Muscle layer of duodenum (tissue), 2 donors: Measurements from ENCODE around the gene PTP4A2.

ENCODE experiments used
- H3K27ac ChIP-seq: one replicate; pipeline ENCODE4 v1.7.0; 2013; ENCODE audit warnings: mild to moderate bottlenecking, low read length
- H3K27me3 ChIP-seq: one replicate; pipeline ENCODE4 v1.7.0; 2013; ENCODE audit warnings: low read depth, mild to moderate bottlenecking, control low read depth, low read length
- H3K36me3 ChIP-seq, 2 donors: one replicate each; pipeline ENCODE4 v1.7.0; 2013; ENCODE audit warnings: low read length in 2 of 2, control low read depth in 1 of 2, mild to moderate bottlenecking in 1 of 2; ENCODE audit not compliant: insufficient read depth in 2 of 2, control insufficient read depth in 1 of 2
- H3K4me1 ChIP-seq, 2 donors: one replicate each; pipeline ENCODE4 v1.7.0; 2013; ENCODE audit warnings: low read length in 2 of 2, mild to moderate bottlenecking in 2 of 2, control low read depth in 1 of 2, moderate library complexity in 1 of 2; ENCODE audit not compliant: insufficient read depth in 2 of 2, control insufficient read depth in 1 of 2
- H3K4me3 ChIP-seq, 2 donors: one replicate each; pipeline ENCODE4 v1.7.0; 2013; ENCODE audit warnings: low read length in 2 of 2, low read depth in 1 of 2, mild to moderate bottlenecking in 1 of 2
- H3K9me3 ChIP-seq, 2 donors: one replicate each; pipeline ENCODE4 v1.7.0; 2013; ENCODE audit warnings: low read length in 2 of 2, control low read depth in 1 of 2, mild to moderate bottlenecking in 1 of 2; ENCODE audit not compliant: control insufficient read depth in 1 of 2
- donor health status: healthy.

The PTP4A2 gene

GRCh38 chr1:31878058-31878457 is 60.1 kb downstream of the PTP4A2 start:
- Histone ChIP-seq H3K9me3 (no peaks in the 10 kb centered on the region), H3K4me3 (no peak overlapping the region), H3K36me3 (no peaks in the 10 kb centered on the region), H3K27me3 (no peaks in the 10 kb centered on the region), H3K4me1 (peaks cover 0 to 8% of the 10 kb centered on the region in 2 donors), H3K27ac (no peak overlapping the region)

- Histone ChIP-seq H3K36me3 (no peaks in the 10 kb centered on the region), H3K27ac (no peak overlapping the region), H3K27me3 (no peaks in the 10 kb centered on the region), H3K9me3 (no peaks in the 10 kb centered on the region), H3K4me1 (peaks cover 0 to 8% of the 10 kb centered on the region in 2 donors), H3K4me3 (no peak overlapping the region)
Observed at GRCh38 chr1:31877544-31877943, 60.6 kb downstream of the PTP4A2 start.

GRCh38 chr1:31875636-31876236 is 62.4 kb downstream of the PTP4A2 start:
- Histone ChIP-seq H3K4me3 (no peak overlapping the region), H3K27ac (no peak overlapping the region), H3K27me3 (no peaks in the 10 kb centered on the region), H3K4me1 (no peaks in the 10 kb centered on the region), H3K36me3 (no peaks in the 10 kb centered on the region), H3K9me3 (no peaks in the 10 kb centered on the region)

- Histone ChIP-seq H3K36me3 (no peaks in the 10 kb centered on the region), H3K4me3 (no peak overlapping the region), H3K9me3 (no peaks in the 10 kb centered on the region), H3K27me3 (no peaks in the 10 kb centered on the region), H3K27ac (no peak overlapping the region), H3K4me1 (no peaks in the 10 kb centered on the region)
Observed at GRCh38 chr1:31874942-31875341, 63.2 kb downstream of the PTP4A2 start.

GRCh38 chr1:31872658-31873636 is 65.2 kb downstream of the PTP4A2 start:
- no peaks in the 10 kb centered on the region for H3K27me3 ChIP-seq
- no peaks in the 10 kb centered on the region for H3K4me1 ChIP-seq
- no peak overlapping the region for H3K27ac ChIP-seq
- no peaks in the 10 kb centered on the region for H3K36me3 ChIP-seq
- H3K9me3 ChIP-seq: no peaks in the 10 kb centered on the region
- no peak overlapping the region for H3K4me3 ChIP-seq

- Histone ChIP-seq H3K9me3 (no peaks in the 10 kb centered on the region), H3K4me3 (no peak overlapping the region), H3K27ac (no peak overlapping the region), H3K4me1 (no peaks in the 10 kb centered on the region), H3K27me3 (no peaks in the 10 kb centered on the region), H3K36me3 (no peaks in the 10 kb centered on the region)
Observed at GRCh38 chr1:31871703-31872102, 66.5 kb downstream of the PTP4A2 start.

- Histone ChIP-seq H3K4me1 (no peaks in the 10 kb centered on the region), H3K9me3 (no peaks in the 10 kb centered on the region), H3K27me3 (no peaks in the 10 kb centered on the region), H3K27ac (no peak overlapping the region), H3K4me3 (no peak overlapping the region), H3K36me3 (no peaks in the 10 kb centered on the region)
Observed at GRCh38 chr1:31870086-31870736, 68.0 kb downstream of the PTP4A2 start.

- Histone ChIP-seq H3K27me3 (no peaks in the 10 kb centered on the region), H3K4me3 (no peak overlapping the region), H3K36me3 (no peaks in the 10 kb centered on the region), H3K9me3 (no peaks in the 10 kb centered on the region), H3K27ac (no peak overlapping the region), H3K4me1 (no peaks in the 10 kb centered on the region)
Observed at GRCh38 chr1:31869449-31869848, 68.7 kb downstream of the PTP4A2 start.

- Histone ChIP-seq H3K4me1 (no peaks in the 10 kb centered on the region), H3K36me3 (no peaks in the 10 kb centered on the region), H3K27ac (no peak overlapping the region), H3K27me3 (no peaks in the 10 kb centered on the region), H3K4me3 (no peak overlapping the region), H3K9me3 (no peaks in the 10 kb centered on the region)
Observed at GRCh38 chr1:31868862-31869261, 69.3 kb downstream of the PTP4A2 start.

- H3K4me1 ChIP-seq: no peaks in the 10 kb centered on the region
- no peaks in the 10 kb centered on the region for H3K27me3 ChIP-seq
- H3K9me3 ChIP-seq: no peaks in the 10 kb centered on the region
- no peak overlapping the region for H3K4me3 ChIP-seq
- H3K27ac ChIP-seq: no peak overlapping the region
- H3K36me3 ChIP-seq: no peaks in the 10 kb centered on the region
Observed at GRCh38 chr1:31867546-31867945, 70.6 kb downstream of the PTP4A2 start.

- Histone ChIP-seq H3K27ac (no peak overlapping the region), H3K4me1 (no peaks in the 10 kb centered on the region)
Observed at GRCh38 chr1:31866450-31867032, 71.6 kb downstream of the PTP4A2 start.

More at GRCh38 chr1:31866450-31867032, 71.6 kb downstream of the PTP4A2 start:
- Histone ChIP-seq H3K36me3 (no peaks in the 10 kb centered on the region), H3K9me3 (no peaks in the 10 kb centered on the region), H3K27me3 (no peaks in the 10 kb centered on the region), H3K4me3 (no peak overlapping the region)
